SK-N-SH (cell line): ENCODE data around the gene ARHGAP40.

Experiments
- FOXM1 ChIP-seq: IDR thresholded peaks from 2 replicates; pipeline ENCODE4 v1.4.0; 2012; ENCODE audit warnings: low read depth, mild to moderate bottlenecking
- GABPA ChIP-seq: IDR thresholded peaks from 2 replicates; pipeline ENCODE4 v1.4.0; 2012; ENCODE audit warnings: low read depth, mild to moderate bottlenecking
- GATA2 ChIP-seq: sonication (generic); formaldehyde crosslinking; IDR thresholded peaks from 2 replicates; pipeline ENCODE4 v1.5.0; 2020; ENCODE audit warnings: mild to moderate bottlenecking, missing genetic modification reagents
- MAX ChIP-seq: IDR thresholded peaks from 2 replicates; pipeline ENCODE4 v1.4.0; 2012; ENCODE audit warnings: low read depth
- MEF2A ChIP-seq: IDR thresholded peaks from 2 replicates; pipeline ENCODE4 v1.4.0; 2012; ENCODE audit warnings: low read depth, borderline replicate concordance
- NFIC ChIP-seq: IDR thresholded peaks from 2 replicates; pipeline ENCODE4 v1.4.0; 2012; ENCODE audit warnings: borderline replicate concordance
- POLR2AphosphoS5 ChIP-seq: IDR thresholded peaks from 2 replicates; pipeline ENCODE4 v1.6.1; 2012; ENCODE audit warnings: low read depth, low read length
- TF ChIP-seq, protein P1 (sequence below): fragments of 200-600 bp; sonication (generic); IDR thresholded peaks from 2 replicates; pipeline ENCODE4 v1.6.1; 2017; ENCODE audit warnings: antibody characterized with exemption, mild to moderate bottlenecking, moderate library complexity
- TF ChIP-seq, protein P2 (sequence below): IDR thresholded peaks from 2 replicates; pipeline ENCODE4; 2012
- TF ChIP-seq, protein P3 (sequence below): IDR thresholded peaks from 2 replicates; pipeline ENCODE4 v1.4.0; 2012; ENCODE audit warnings: low read depth, borderline replicate concordance

DNA sequence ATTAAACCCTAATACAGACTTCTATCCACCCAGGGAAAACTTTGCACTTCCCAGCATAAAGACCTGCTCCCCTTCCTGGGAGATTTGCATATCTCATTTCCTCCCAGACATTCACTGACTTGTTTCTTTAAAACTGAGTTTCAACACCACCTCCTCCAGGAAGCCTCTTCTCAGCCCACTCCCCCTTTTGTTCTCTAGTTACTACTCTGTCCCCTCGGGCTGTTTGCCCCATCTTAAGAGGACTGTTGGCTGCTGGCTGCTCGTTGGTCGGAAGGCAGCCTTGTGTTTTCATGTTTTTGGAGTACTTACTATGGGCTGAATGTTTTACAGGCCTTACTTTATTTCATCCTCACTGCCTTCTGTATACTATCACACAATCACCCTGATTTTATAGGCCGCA, 6.6 kb downstream of the ARHGAP40 start:
- TF ChIP-seq, protein P1, sequence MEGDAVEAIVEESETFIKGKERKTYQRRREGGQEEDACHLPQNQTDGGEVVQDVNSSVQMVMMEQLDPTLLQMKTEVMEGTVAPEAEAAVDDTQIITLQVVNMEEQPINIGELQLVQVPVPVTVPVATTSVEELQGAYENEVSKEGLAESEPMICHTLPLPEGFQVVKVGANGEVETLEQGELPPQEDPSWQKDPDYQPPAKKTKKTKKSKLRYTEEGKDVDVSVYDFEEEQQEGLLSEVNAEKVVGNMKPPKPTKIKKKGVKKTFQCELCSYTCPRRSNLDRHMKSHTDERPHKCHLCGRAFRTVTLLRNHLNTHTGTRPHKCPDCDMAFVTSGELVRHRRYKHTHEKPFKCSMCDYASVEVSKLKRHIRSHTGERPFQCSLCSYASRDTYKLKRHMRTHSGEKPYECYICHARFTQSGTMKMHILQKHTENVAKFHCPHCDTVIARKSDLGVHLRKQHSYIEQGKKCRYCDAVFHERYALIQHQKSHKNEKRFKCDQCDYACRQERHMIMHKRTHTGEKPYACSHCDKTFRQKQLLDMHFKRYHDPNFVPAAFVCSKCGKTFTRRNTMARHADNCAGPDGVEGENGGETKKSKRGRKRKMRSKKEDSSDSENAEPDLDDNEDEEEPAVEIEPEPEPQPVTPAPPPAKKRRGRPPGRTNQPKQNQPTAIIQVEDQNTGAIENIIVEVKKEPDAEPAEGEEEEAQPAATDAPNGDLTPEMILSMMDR = no peak
- no peak for TF ChIP-seq GATA2 (CRISPR knock-in tag)
- TF ChIP-seq, protein P2, sequence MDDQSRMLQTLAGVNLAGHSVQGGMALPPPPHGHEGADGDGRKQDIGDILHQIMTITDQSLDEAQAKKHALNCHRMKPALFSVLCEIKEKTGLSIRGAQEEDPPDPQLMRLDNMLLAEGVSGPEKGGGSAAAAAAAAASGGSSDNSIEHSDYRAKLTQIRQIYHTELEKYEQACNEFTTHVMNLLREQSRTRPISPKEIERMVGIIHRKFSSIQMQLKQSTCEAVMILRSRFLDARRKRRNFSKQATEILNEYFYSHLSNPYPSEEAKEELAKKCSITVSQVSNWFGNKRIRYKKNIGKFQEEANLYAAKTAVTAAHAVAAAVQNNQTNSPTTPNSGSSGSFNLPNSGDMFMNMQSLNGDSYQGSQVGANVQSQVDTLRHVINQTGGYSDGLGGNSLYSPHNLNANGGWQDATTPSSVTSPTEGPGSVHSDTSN = no peak
- TF ChIP-seq NFIC = no peak
- TF ChIP-seq GABPA = no peak
- no peak for TF ChIP-seq FOXM1
- no peak for TF ChIP-seq MAX
- TF ChIP-seq POLR2AphosphoS5 = no peak
- no peak for TF ChIP-seq MEF2A
- TF ChIP-seq, protein P3, sequence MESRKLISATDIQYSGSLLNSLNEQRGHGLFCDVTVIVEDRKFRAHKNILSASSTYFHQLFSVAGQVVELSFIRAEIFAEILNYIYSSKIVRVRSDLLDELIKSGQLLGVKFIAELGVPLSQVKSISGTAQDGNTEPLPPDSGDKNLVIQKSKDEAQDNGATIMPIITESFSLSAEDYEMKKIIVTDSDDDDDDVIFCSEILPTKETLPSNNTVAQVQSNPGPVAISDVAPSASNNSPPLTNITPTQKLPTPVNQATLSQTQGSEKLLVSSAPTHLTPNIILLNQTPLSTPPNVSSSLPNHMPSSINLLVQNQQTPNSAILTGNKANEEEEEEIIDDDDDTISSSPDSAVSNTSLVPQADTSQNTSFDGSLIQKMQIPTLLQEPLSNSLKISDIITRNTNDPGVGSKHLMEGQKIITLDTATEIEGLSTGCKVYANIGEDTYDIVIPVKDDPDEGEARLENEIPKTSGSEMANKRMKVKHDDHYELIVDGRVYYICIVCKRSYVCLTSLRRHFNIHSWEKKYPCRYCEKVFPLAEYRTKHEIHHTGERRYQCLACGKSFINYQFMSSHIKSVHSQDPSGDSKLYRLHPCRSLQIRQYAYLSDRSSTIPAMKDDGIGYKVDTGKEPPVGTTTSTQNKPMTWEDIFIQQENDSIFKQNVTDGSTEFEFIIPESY = no peak
